Fibroblast of lung (primary cell): Measurements from ENCODE around the gene ZNF143. TPM values are rescaled to one million over a fixed set of nuclear protein-coding genes. Genes with fewer than 3 reads are reported as not detected.

Experiments used
- DNase-seq, 2 donors: peaks; one replicate each; pipeline versions ENCODE4 v3.0.0 to v3.0.0-alpha.2; 2010; ENCODE audit warnings: low read depth in 2 of 2
- H2AFZ ChIP-seq: 2 replicates; pipeline ENCODE4 v1.5.1; 2012; ENCODE audit warnings: low read length, control low read depth, inconsistent platforms
- H3K27ac ChIP-seq: 2 replicates; pipeline ENCODE4 v1.5.1; 2011; ENCODE audit warnings: low read length, control low read depth; ENCODE audit not compliant: insufficient read depth
- H3K27me3 ChIP-seq: 2 replicates; pipeline ENCODE4 v1.5.1; 2011; ENCODE audit warnings: mild to moderate bottlenecking, low read length; ENCODE audit not compliant: control insufficient read depth, insufficient read depth
- H3K36me3 ChIP-seq: 2 replicates; pipeline ENCODE4 v1.5.1; 2011; ENCODE audit warnings: low read length; ENCODE audit not compliant: control insufficient read depth, insufficient read depth
- H3K4me1 ChIP-seq: 2 replicates; pipeline ENCODE4 v1.5.1; 2011; ENCODE audit warnings: low read length; ENCODE audit not compliant: control insufficient read depth, insufficient read depth; ENCODE audit errors: extremely low read depth
- H3K4me2 ChIP-seq: 2 replicates; pipeline ENCODE4 v1.5.1; 2011; ENCODE audit warnings: low read length, control low read depth; ENCODE audit not compliant: insufficient read depth; ENCODE audit errors: extremely low read depth
- H3K4me3 ChIP-seq, 4 experiments: fragments of 200-600 bp in 1 of 4; sonication (generic) in 1 of 4; replicated peaks in 1 of 4; 2 replicates each; pipeline ENCODE4 v1.5.1; 2011 to 2016; ENCODE audit warnings: low read length in 4 of 4, low read depth in 3 of 4, mild to moderate bottlenecking in 3 of 4, control low read depth in 2 of 4, inconsistent platforms in 1 of 4, mixed read lengths in 1 of 4; ENCODE audit not compliant: insufficient read depth in 1 of 4; ENCODE audit errors: control extremely low read depth in 1 of 4
- H3K79me2 ChIP-seq: 2 replicates; pipeline ENCODE4 v1.5.1; 2012; ENCODE audit warnings: mild to moderate bottlenecking, low read length, inconsistent platforms; ENCODE audit not compliant: control insufficient read depth, insufficient read depth
- H3K9ac ChIP-seq: 2 replicates; pipeline ENCODE4 v1.5.1; 2011; ENCODE audit warnings: mild to moderate bottlenecking, low read length, control low read depth; ENCODE audit not compliant: insufficient read depth
- H3K9me3 ChIP-seq: 2 replicates; pipeline ENCODE4 v1.5.1; 2012; ENCODE audit warnings: low read depth, low read length; ENCODE audit not compliant: control insufficient read depth, insufficient read depth
- H4K20me1 ChIP-seq: 2 replicates; pipeline ENCODE4 v1.5.1; 2011; ENCODE audit warnings: low read length; ENCODE audit not compliant: control insufficient read depth, insufficient read depth; ENCODE audit errors: extremely low read depth
- EZH2 ChIP-seq: IDR thresholded peaks from 2 replicates; pipeline ENCODE4 v1.5.1; 2012; ENCODE audit warnings: low read length, control low read depth, mild to moderate bottlenecking; ENCODE audit errors: missing control alignments
- polyA plus RNA-seq, 2 donors: library from polyadenylated mRNA; depleted of rRNA in 1 of 2; stranded (reverse) in 1 of 2; unstranded in 1 of 2; fragments of >200 nt; gene quantifications; 2 replicates each; pipeline ENCODE4 v1.2.1, GENCODE V29; 2011 to 2012; ENCODE audit warnings: missing spikeins in 1 of 2
- total RNA-seq: library from RNA; depleted of rRNA; stranded (reverse); fragments of >200 nt; gene quantifications from 2 replicates; pipeline ENCODE4 v1.2.1, GENCODE V29; 2014
- TF ChIP-seq, protein P1 (sequence below), 2 donors: IDR thresholded peaks in 1 of 2; conservative IDR thresholded peaks in 1 of 2; 1 replicate in 1 of 2; 2 replicates in 1 of 2; pipeline ENCODE4 v1.5.1; 2011 to 2012; ENCODE audit warnings: low read length in 2 of 2, control low read depth in 1 of 2, inconsistent platforms in 1 of 2, low read depth in 1 of 2, mild to moderate bottlenecking in 1 of 2

Gene ZNF143
- total and polyA plus RNA-seq, 2 donors (not counting 1 experiment from before 2014, with no cell fraction given): 22.6 to 36.2 TPM

- Histone ChIP-seq H3K9ac (peak overlapping the region; percentile 93), H2AFZ (no peak overlapping the region), H3K79me2 (peaks cover 69% of the 10 kb centered on the region), H3K4me3 (peak overlapping the region; percentile 66 to 78 (median 76)), H3K4me1 (peaks cover 2% of the 10 kb centered on the region), H4K20me1 (no peaks in the 10 kb centered on the region), H3K27ac (peak overlapping the region; percentile 89), H3K36me3 (peaks cover 3% of the 10 kb centered on the region), H3K9me3 (no peaks in the 10 kb centered on the region), H3K27me3 (no peaks in the 10 kb centered on the region), H3K4me2 (peak overlapping the region; percentile 84)
- no peak for TF ChIP-seq EZH2
- TF ChIP-seq, protein P1, sequence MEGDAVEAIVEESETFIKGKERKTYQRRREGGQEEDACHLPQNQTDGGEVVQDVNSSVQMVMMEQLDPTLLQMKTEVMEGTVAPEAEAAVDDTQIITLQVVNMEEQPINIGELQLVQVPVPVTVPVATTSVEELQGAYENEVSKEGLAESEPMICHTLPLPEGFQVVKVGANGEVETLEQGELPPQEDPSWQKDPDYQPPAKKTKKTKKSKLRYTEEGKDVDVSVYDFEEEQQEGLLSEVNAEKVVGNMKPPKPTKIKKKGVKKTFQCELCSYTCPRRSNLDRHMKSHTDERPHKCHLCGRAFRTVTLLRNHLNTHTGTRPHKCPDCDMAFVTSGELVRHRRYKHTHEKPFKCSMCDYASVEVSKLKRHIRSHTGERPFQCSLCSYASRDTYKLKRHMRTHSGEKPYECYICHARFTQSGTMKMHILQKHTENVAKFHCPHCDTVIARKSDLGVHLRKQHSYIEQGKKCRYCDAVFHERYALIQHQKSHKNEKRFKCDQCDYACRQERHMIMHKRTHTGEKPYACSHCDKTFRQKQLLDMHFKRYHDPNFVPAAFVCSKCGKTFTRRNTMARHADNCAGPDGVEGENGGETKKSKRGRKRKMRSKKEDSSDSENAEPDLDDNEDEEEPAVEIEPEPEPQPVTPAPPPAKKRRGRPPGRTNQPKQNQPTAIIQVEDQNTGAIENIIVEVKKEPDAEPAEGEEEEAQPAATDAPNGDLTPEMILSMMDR (conservative IDR thresholded peaks at IDR 0.05 in 1 of 2, IDR thresholded peaks at IDR 0.05 in 1 of 2; ENCODE audit: low read depth in 1 of 2, low read length in 2 of 2): no peak
- DNase-seq: peak; percentile 85 to 92
Measured at GRCh38 chr11:9575260-9576240, 114.7 kb downstream of the ZNF143 start.

DNA sequence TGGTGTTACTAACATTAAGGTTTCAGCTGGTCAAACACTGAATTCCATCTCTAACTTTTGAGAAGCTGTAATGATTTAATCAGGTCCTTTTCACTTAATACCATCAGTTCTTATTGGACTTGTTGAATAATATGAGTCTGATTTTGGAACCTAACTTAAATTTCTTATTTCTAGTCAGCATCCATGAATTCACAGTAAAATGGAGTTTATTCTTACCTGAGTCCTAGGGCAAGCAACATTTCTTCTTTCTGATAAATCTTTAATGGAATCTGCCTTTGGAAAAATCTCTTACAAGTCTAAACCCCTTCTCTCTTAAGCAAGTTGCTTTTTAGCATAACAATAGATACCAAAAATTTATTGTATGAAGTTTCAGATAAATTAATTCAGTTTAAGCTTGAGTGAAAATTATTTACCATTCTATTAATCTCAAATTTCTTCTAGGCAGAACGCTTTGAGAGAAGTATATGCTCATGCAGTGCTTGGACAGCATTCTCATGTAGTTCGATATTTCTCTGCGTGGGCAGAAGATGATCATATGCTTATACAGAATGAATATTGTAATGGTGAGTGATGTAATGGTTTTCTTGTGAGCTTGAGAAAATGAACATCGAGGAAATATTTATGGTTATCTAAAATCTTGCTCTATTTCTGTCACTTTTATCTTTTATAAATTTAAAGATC is 116.0 kb downstream of the ZNF143 start:
- H2AFZ ChIP-seq: no peak overlapping the region
- H3K4me1 ChIP-seq: peaks cover 2% of the 10 kb centered on the region
- no peak for TF ChIP-seq EZH2
- TF ChIP-seq, protein P1 (conservative IDR thresholded peaks at IDR 0.05 in 1 of 2, IDR thresholded peaks at IDR 0.05 in 1 of 2; ENCODE audit: low read depth in 1 of 2, low read length in 2 of 2): no peak
- H3K4me3 ChIP-seq: peak overlapping the region; percentile 66 to 78 (median 76)
- peaks cover 6% of the 10 kb centered on the region for H3K36me3 ChIP-seq
- peak; percentile 69 to 70 for DNase-seq
- H3K27ac ChIP-seq: peak overlapping the region; percentile 89
- peak overlapping the region; percentile 82 for H3K4me2 ChIP-seq
- H4K20me1 ChIP-seq: no peaks in the 10 kb centered on the region
- H3K9ac ChIP-seq: peak overlapping the region; percentile 93
- H3K9me3 ChIP-seq: no peaks in the 10 kb centered on the region
- H3K79me2 ChIP-seq: peaks cover 82% of the 10 kb centered on the region
- H3K27me3 ChIP-seq: no peaks in the 10 kb centered on the region

GRCh38 chr11:9577556-9577955 is 116.7 kb downstream of the ZNF143 start:
- no peaks in the 10 kb centered on the region for H3K27me3 ChIP-seq
- no peak overlapping the region for H2AFZ ChIP-seq
- TF ChIP-seq EZH2: no peak
- TF ChIP-seq, protein P1 (conservative IDR thresholded peaks at IDR 0.05 in 1 of 2, IDR thresholded peaks at IDR 0.05 in 1 of 2; ENCODE audit: low read depth in 1 of 2, low read length in 2 of 2): no peak
- no peaks in the 10 kb centered on the region for H4K20me1 ChIP-seq
- peak overlapping the region; percentile 66 to 78 (median 76) for H3K4me3 ChIP-seq
- H3K9me3 ChIP-seq: no peaks in the 10 kb centered on the region
- peak; percentile 54 to 59 for DNase-seq
- H3K4me1 ChIP-seq: peaks cover 2% of the 10 kb centered on the region
- H3K4me2 ChIP-seq: peak overlapping the region; percentile 82
- H3K9ac ChIP-seq: peak overlapping the region; percentile 51
- H3K27ac ChIP-seq: peak overlapping the region; percentile 89
- peaks cover 6% of the 10 kb centered on the region for H3K36me3 ChIP-seq
- peaks cover 85% of the 10 kb centered on the region for H3K79me2 ChIP-seq
